ENCODE results near the gene BARHL2.
A peak's percentile ranks its signal among the peaks of the same experiment; 100 is the strongest.

The BARHL2 gene

GRCh38 chr1:90718411-90719329 lies 1.6 kb upstream of the BARHL2 start (continued):
- TF ChIP-seq EGR2 (tag by site-specific recombination; IDR thresholded peaks at IDR 0.05; ENCODE audit: low read depth), result no peak
- TF ChIP-seq ZNF311 (tag by site-specific recombination; IDR thresholded peaks at IDR 0.05; ENCODE audit: borderline replicate concordance), result no peak
- no peak for TF ChIP-seq ZNF664 (tag by site-specific recombination; IDR thresholded peaks at IDR 0.05)
- TF ChIP-seq ZNF529 (tag by site-specific recombination; IDR thresholded peaks at IDR 0.05; ENCODE audit: insufficient replicate concordance), result no peak
- TF ChIP-seq ZNF239 (tag by site-specific recombination; IDR thresholded peaks at IDR 0.05), result no peak
- TF ChIP-seq REPIN1 (tag by site-specific recombination; IDR thresholded peaks at IDR 0.05; ENCODE audit: low read depth), result no peak
- no peak for TF ChIP-seq ZNF274 (IDR thresholded peaks at IDR 0.05; ENCODE audit: low read length)
- no peak for TF ChIP-seq ZNF274 (tag by site-specific recombination; IDR thresholded peaks at IDR 0.05; ENCODE audit: borderline replicate concordance)
- no peak for TF ChIP-seq ZNF416 (tag by site-specific recombination; IDR thresholded peaks at IDR 0.05)
- no peak for TF ChIP-seq KLF17 (tag by site-specific recombination; IDR thresholded peaks at IDR 0.05)
- no peak for TF ChIP-seq ZNF112 (tag by site-specific recombination; IDR thresholded peaks at IDR 0.05)
- TF ChIP-seq KLF1 (tag by site-specific recombination; IDR thresholded peaks at IDR 0.05), result no peak
- no peak for TF ChIP-seq ZNF629 (tag by site-specific recombination; IDR thresholded peaks at IDR 0.05)
- TF ChIP-seq, protein P1, sequence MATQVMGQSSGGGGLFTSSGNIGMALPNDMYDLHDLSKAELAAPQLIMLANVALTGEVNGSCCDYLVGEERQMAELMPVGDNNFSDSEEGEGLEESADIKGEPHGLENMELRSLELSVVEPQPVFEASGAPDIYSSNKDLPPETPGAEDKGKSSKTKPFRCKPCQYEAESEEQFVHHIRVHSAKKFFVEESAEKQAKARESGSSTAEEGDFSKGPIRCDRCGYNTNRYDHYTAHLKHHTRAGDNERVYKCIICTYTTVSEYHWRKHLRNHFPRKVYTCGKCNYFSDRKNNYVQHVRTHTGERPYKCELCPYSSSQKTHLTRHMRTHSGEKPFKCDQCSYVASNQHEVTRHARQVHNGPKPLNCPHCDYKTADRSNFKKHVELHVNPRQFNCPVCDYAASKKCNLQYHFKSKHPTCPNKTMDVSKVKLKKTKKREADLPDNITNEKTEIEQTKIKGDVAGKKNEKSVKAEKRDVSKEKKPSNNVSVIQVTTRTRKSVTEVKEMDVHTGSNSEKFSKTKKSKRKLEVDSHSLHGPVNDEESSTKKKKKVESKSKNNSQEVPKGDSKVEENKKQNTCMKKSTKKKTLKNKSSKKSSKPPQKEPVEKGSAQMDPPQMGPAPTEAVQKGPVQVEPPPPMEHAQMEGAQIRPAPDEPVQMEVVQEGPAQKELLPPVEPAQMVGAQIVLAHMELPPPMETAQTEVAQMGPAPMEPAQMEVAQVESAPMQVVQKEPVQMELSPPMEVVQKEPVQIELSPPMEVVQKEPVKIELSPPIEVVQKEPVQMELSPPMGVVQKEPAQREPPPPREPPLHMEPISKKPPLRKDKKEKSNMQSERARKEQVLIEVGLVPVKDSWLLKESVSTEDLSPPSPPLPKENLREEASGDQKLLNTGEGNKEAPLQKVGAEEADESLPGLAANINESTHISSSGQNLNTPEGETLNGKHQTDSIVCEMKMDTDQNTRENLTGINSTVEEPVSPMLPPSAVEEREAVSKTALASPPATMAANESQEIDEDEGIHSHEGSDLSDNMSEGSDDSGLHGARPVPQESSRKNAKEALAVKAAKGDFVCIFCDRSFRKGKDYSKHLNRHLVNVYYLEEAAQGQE (tag by site-specific recombination; IDR thresholded peaks at IDR 0.05), result no peak
- no peak for TF ChIP-seq ZSCAN4 (tag by site-specific recombination; IDR thresholded peaks at IDR 0.05)
- TF ChIP-seq ZBTB11 (tag by site-specific recombination; conservative IDR thresholded peaks at IDR 0.05; ENCODE audit: low read depth), result no peak
- TF ChIP-seq YY1 (tag by site-specific recombination; IDR thresholded peaks at IDR 0.05), result no peak
- TF ChIP-seq SETDB1 (IDR thresholded peaks at IDR 0.05; ENCODE audit: insufficient read length, low read length), result no peak
- TF ChIP-seq IKZF3 (tag by site-specific recombination; IDR thresholded peaks at IDR 0.05), result no peak; the same call in 1 of the 2 replicates
- no peak for TF ChIP-seq ZNF549 (tag by site-specific recombination; IDR thresholded peaks at IDR 0.05)
- TF ChIP-seq HOXD13 (CRISPR knock-in tag; IDR thresholded peaks at IDR 0.05; ENCODE audit: borderline replicate concordance), result no peak
- no peak for TF ChIP-seq ZNF558 (tag by site-specific recombination; IDR thresholded peaks at IDR 0.05)
- no peak for TF ChIP-seq ZNF704 (tag by site-specific recombination; IDR thresholded peaks at IDR 0.05)
- TF ChIP-seq ZBTB10 (tag by site-specific recombination; IDR thresholded peaks at IDR 0.05), result peak; percentile 14; the same call in 1 of the 2 replicates
- TF ChIP-seq OVOL3 (tag by site-specific recombination; IDR thresholded peaks at IDR 0.05), result no peak
- TF ChIP-seq ZBTB1 (tag by site-specific recombination; IDR thresholded peaks at IDR 0.05), result no peak

All from HEK293 (cell line).